Colonic mucosa (tissue), 4 donors: ENCODE data around the gene EPHA8. TPM values are rescaled to one million over a fixed set of nuclear protein-coding genes. Genes with fewer than 3 reads are reported as not detected.

ENCODE experiments used
- DNase-seq: peaks from one replicate; pipeline ENCODE4 v3.0.0-alpha.2; 2020
- H3K27ac ChIP-seq: fragments of 200-600 bp; one replicate; pipeline ENCODE4 v1.8.0; 2021
- H3K27me3 ChIP-seq: fragments of 200-600 bp; one replicate; pipeline ENCODE4 v1.8.0; 2021
- H3K36me3 ChIP-seq: fragments of 200-600 bp; one replicate; pipeline ENCODE4 v1.8.0; 2021
- H3K4me1 ChIP-seq: fragments of 200-600 bp; one replicate; pipeline ENCODE4 v1.8.0; 2021; ENCODE audit warnings: mild to moderate bottlenecking
- H3K4me3 ChIP-seq: fragments of 200-600 bp; one replicate; pipeline ENCODE4 v1.8.0; 2021
- H3K9ac ChIP-seq, 2 donors: one replicate each; pipeline ENCODE4 v1.7.0; 2013; ENCODE audit warnings: control low read depth in 2 of 2, low read depth in 2 of 2, low read length in 2 of 2
- H3K9me3 ChIP-seq: fragments of 200-600 bp; one replicate; pipeline ENCODE4 v1.8.0; 2021
- CTCF ChIP-seq: fragments of 200-600 bp; IDR thresholded peaks from one replicate; pipeline ENCODE4 v1.8.0; 2022; ENCODE audit warnings: antibody characterized with exemption, mild to moderate bottlenecking
- intact Hi-C: fragments of 100-400 bp; cut with DNase I; formaldehyde crosslinking; loops from one replicate; pipeline ENCODE4 v1.14.1; 2022
- total RNA-seq, 2 donors: library from RNA; stranded (reverse); fragmentation: NEBNext Ultra II Directional in 1 of 2; extraction: Animal tissue kit (Norgen Biotek cat#: 25700) in 1 of 2; gene quantifications; one replicate each; pipeline ENCODE4 v1.2.1, GENCODE V29; 2021
- donor health status: healthy.
- donor health status: DM: no; HTN: no; CAD: no.
- donor health status: DM: no; HTN: no; CAD: no.

Gene EPHA8
- total RNA-seq, 2 donors from 2014 or later = not detected

DNA sequence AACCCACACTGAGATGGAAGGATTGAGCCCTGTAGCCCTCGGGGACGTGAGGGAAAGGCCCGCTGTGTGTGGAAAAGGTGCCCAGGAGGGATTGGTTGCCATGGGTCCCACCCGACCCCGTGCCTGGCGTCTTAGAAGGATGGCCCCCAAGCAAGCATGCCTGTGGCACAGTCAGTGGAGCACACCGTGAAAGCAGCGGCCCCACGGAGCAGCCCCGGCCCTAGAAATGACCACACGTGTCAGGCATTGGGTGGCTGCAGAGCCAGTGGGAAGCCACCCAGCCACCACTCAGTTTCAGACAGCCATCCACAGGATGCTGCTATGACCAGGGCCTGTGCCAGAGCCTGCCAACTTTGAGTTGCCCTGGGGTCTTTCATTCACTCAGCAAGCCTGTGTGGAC lies 13.3 kb upstream of the EPHA8 start:
- no peaks in the 10 kb centered on the region for H3K36me3 ChIP-seq
- no peaks in the 10 kb centered on the region for H3K4me1 ChIP-seq
- H3K9ac ChIP-seq = no peak overlapping the region
- no peaks in the 10 kb centered on the region for H3K9me3 ChIP-seq
- intact Hi-C loops = no loop called here
- no peak for DNase-seq
- no peak overlapping the region for H3K4me3 ChIP-seq
- no peak for TF ChIP-seq CTCF
- H3K27ac ChIP-seq = no peak overlapping the region
- peaks cover 4% of the 10 kb centered on the region for H3K27me3 ChIP-seq

DNA sequence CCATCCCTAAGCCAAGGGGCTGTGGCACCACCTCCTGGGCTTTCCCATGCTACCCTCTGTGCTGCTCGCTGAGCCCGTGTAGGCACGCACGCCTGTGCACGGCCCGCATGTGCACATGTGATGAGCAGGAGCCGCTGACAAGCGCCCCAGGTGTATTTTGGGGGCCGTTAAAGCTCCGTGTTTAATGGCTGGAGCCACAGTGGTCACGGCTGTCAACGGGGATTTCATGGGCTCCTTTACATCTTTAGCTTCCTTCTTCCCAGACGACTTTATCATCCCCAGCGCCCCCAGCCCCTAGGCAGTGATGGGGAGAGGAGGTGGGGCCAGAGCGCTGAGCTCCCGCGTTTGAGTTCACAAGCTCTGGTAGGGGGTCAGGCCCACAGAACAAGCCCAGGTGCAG lies 11.7 kb upstream of the EPHA8 start:
- H3K4me1 ChIP-seq = no peaks in the 10 kb centered on the region
- no peak overlapping the region for H3K27ac ChIP-seq
- no peak overlapping the region for H3K4me3 ChIP-seq
- H3K36me3 ChIP-seq = no peaks in the 10 kb centered on the region
- H3K9me3 ChIP-seq = no peaks in the 10 kb centered on the region
- TF ChIP-seq CTCF = no peak
- H3K9ac ChIP-seq = no peak overlapping the region
- DNase-seq = no peak
- H3K27me3 ChIP-seq = peaks cover 10% of the 10 kb centered on the region
- intact Hi-C loops = no loop called here

DNA sequence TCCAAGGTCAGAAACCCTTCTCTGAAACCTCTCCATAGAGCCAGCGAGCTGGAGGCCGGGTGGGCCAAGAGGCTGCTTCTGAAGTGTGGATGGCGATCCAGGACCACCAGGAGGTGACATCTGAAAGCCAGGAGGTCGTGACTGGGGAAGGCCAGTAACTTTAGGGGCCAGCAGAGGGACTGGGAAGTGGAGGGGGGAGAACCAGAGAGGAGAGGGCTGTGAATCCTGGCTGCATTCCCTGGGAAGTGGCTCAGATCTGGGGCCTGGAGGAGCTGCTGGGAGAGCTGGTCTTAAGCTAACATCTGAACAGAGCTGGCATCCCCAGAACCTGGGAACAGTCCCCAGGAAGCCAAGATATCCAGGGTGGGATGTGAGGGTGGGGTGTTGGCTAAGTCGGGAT lies 11.3 kb upstream of the EPHA8 start:
- Histone ChIP-seq H3K4me3 (no peak overlapping the region), H3K9me3 (no peaks in the 10 kb centered on the region), H3K27ac (no peak overlapping the region), H3K9ac (no peak overlapping the region), H3K36me3 (no peaks in the 10 kb centered on the region), H3K4me1 (no peaks in the 10 kb centered on the region), H3K27me3 (peaks cover 10% of the 10 kb centered on the region)
- intact Hi-C loops = no loop called here
- DNase-seq = no peak
- TF ChIP-seq CTCF = no peak

DNA sequence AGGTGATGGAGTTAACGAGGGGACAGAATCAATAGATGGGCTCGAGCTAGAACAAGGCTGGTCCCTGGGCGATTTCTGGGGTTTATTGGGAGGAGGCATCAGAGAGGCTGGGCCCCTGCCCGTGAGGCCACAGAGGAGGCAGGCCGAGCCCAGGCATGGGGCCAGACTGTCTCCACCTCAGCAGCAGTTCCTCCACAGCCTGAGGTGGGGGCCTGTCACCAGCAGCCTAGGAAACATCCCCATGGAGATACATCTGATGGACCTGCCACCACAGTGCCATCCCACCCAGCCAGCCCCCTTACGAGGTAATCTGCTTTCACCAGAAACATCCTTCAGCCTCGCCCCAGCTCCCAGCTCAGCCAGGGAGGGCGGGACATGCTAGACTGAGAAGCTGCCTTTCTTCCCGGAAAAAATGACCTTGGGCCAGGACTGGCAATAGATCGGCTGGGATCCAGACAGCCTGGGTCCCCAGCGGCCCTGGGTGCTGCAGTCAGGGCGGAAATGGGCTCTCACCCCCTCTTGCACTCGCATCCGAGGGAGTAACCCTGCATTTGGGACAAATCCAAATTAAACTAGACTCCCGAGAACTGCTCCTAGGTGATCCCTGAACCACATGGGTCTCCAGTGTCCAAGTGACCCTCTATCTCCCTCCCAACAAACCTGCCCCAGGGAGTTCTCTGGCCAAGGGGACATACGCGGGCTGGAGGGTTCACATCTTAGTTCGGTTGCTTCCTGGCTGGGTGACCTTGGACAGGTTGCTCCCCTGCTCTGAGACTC lies 10.0 kb upstream of the EPHA8 start:
- Histone ChIP-seq H3K36me3 (no peaks in the 10 kb centered on the region), H3K9me3 (no peaks in the 10 kb centered on the region), H3K9ac (no peak overlapping the region), H3K27ac (no peak overlapping the region), H3K4me1 (no peaks in the 10 kb centered on the region), H3K4me3 (no peak overlapping the region), H3K27me3 (peaks cover 10% of the 10 kb centered on the region)
- DNase-seq = peak; percentile 50
- intact Hi-C loops = no loop called here
- no peak for TF ChIP-seq CTCF

DNA sequence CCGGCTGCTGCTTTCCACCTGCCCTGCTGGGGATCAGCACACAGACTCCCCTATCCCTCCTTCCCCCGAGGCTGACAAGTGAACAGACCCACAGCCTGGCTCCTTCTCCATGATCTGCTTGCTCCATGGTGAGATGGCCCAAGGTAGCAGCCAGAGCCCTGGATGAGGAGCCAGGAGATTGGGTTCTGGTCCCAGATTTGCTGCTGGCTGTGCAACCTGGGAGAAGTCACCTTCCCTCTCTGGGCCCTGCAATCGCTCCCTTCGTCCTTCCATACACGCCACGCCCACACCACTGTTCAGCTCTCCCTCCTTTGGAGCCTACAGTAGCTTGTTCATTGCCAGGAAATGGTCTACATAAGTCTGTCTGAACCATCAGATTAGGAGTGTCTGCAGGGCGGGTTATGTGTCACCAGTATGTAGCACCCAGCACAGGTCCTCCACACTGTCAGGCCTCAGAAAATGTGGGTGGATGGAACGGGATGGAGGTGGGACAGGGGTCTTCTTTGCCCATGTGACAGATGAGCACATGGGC lies 9.2 kb upstream of the EPHA8 start:
- H3K27me3 ChIP-seq = peaks cover 6% of the 10 kb centered on the region
- intact Hi-C loops = no loop called here
- no peak overlapping the region for H3K9ac ChIP-seq
- no peak overlapping the region for H3K27ac ChIP-seq
- no peak overlapping the region for H3K4me3 ChIP-seq
- peak; percentile 31 for DNase-seq
- TF ChIP-seq CTCF = no peak
- no peaks in the 10 kb centered on the region for H3K4me1 ChIP-seq
- no peaks in the 10 kb centered on the region for H3K9me3 ChIP-seq
- H3K36me3 ChIP-seq = no peaks in the 10 kb centered on the region
